NOMO-1 (cell line): ENCODE measurements around the gene NETO1.

ENCODE experiments used
- DNase-seq, 2 experiments: peaks; one replicate each; lab custom pipeline; 2025; ENCODE audit not compliant: unreplicated experiment in 2 of 2; lab: John Stamatoyannopoulos, UW

The NETO1 gene

DNA sequence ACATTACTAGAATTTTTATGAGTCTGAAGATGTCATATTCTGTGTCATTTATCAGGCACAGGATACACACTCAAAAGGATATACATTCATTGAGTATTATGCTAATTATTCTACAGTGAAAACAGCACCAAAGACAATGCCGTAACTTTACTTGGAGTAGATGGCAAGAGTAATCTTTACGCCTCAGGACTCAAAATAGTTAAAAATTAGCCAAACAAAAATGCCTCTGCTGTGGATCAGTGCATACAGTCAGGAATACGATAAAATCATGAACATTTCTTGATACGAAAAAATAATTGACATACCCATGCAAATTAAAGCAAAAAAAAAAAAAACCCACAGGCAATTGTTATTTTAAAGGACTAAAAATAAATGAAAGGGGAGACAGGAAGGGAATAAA lies 129.7 kb downstream of the NETO1 start:
- DNase-seq = no peak

DNA sequence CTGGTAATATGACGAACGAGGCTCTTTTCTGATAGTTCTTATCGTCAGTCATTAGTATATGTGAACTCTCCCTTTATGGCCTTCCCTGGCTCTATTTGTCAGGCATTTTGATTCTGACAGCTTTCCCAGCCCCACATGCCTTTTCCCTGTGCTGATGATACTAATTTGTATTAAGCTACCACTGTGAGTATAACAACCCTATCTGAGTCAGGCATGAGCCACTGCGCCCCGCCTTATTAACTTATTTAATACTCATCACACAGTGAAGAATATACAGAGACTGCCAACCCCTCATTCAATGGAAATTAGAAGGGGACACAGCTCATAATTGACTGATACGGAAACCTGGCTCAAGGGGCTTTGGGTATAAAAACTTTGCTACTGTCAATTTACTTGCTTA lies 140.0 kb downstream of the NETO1 start:
- no peak for DNase-seq

DNA sequence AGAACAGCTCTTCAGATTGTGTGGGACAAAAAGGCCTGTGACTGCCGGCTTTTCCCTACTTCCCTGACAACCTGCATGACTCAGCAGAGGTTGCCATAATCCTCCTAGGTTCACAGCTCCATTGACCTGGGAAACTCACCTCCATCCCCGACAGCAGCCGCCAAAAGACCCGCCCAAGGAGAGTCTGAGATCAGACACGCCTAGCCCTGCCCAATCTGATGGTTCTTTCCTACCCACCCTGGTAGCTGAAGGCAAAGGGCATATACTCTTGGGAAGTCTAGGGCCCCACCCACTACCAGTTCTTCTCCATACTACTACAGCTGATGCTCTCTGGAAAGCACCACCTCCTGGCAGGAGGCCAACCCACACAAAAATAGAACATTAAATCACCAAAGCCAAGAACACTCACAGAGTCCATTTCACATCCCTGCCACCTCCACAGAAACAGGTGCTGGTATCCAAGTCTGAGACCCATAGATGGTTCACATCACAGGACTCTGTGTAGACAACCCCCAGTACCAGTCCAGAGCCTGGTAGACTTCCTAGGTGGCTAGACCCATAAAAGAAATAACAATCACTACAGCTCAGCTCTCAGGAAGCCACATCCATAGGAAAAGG lies 140.6 kb downstream of the NETO1 start:
- no peak for DNase-seq

DNA sequence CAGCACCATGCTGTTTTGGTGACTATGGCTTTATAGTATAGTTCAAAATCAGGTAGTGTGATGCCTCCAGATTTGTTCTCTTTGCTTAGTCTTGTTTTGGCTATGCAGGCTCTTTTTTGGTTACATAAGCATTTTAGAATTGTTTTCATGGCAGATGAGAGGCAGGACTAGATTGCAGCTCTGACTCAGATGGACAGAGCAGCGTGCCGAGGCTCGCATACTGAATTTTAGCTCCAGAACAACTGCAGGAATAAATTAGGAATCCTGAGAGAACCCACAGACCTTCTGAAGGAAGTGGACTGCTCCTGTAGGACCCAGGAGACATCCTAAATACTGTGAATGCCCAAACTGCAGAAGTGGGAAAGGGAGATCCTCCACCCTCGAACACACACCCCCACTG lies 141.6 kb downstream of the NETO1 start:
- no peak for DNase-seq

DNA sequence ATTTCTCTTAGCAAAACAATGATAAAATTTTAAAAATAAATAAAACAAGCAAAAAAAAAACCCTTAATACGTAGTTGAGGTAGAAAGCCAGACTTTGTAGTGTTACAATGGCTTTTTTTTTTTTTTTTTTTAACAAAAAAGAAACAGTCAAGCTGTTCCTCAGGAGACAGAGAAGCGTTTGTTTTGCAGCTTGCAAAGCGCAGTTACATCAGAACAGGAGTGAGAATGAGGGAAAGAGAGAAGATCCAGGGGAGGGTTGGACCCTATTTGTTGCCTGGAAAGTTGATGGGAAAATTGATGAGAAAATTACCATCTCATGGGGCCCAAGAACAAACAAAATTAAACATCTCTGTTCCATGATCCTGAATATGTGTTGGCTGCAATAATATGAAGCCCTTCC lies 146.5 kb downstream of the NETO1 start:
- DNase-seq = no peak

DNA sequence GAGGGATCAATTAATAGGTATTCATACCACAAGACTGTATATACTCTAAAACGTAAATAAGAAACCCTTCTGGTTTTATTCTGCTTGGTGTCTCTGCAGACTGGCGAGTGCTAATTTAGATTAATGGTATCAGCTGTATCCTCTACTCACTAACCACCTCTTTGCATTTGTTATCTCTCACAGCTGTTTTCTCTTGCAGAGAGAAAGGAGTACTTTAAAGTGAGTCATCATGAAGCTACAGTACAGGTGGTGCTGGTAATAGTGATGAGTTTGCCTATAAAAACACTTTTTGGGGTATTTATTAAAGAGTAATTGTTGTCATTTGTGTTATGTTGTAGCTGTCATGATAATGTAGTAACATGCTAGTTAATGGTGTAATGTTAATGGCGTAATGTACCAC lies 147.7 kb downstream of the NETO1 start:
- DNase-seq = no peak

DNA sequence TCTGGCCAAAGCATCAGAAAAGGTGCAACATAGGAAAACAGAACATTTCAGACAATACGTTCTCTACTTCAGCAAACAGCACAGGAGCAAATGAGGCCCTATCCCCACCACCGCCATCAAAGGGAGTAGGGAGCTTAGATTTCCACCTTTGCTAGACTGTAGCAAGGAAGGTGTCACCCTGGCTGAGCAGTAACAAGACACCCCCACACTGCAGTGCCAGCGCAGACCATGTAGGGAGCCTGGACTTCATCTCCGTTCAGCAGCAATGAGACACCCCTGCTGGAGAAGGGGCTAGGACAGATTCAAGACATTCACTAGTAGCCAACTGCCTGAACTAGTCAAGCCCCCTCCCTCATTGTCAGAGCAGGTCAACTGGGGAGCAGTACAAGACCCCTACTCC lies 163.6 kb downstream of the NETO1 start:
- no peak for DNase-seq

DNA sequence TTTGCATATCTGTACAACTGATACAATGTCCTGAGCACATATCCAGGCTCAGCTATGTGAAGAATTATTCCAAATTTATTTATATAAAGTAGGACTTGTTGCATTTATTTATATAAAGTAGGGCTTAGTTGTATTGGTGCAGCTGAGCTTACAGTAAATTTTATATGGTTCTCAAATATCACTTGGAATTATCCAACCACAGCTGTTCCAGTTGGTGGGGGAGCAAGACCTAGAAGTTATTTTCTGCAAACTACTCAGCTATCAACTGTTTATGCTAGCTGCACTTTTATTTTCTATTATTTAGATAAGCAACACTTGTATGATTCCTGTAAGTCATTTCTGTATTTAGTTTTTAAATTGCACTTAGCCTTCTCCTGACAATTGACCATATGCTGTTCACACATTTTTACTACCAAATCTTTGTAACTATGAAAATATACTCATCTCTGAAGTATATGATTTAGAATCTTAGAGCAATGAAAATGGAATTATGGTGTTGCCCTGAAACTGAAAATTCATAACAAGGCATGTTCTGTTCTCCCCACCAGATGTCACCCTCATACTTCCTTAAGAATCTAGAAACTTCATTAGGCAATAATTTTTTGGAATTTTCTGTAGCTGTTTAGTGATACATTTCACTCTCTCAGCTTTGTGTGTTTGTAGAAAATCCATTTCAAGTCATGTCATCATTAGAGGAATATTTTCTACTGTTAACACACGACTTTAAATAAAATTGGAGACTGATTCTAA lies 166.7 kb downstream of the NETO1 start:
- DNase-seq = no peak

DNA sequence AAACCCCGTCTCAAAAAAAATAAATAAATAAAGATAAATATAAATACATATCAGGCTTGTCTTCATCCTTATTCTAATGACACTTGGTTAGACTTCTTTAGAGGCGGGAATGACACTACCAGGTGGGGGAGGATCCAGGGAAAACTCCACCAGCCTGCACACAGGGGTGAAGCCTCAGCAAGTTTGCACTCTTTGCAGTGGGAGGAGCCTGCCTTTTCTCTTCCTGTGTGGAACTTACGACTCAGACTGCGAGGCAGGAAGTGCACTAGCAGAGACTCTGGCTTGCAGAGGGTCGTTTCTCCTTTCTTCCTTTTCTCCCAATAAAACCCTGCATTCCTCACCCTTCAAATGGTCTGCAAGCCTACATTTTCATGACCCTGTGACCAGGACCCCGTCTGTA lies 170.1 kb downstream of the NETO1 start:
- no peak for DNase-seq

DNA sequence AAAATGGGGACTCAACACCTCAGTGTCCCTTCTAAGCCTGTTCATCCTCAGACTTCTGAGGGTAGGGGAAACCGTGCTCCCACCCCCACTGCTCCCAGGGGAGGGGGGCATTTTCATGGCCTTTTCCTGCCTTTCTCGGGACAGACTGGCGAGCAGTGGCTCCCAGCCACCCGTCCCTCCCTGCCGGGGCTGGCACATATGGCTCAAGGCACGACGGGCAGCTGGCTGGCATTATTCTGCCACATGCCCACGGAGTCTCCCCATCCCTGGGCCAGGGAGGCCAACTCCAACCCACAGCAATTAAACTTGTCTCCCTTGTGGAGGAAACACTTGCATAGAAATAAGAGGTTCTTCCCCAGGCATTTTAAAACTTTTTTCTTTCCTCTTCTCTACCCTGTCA lies 175.2 kb downstream of the NETO1 start:
- no peak for DNase-seq
